GM21717 (cell line): ENCODE results near the gene TRABD2A.

Experiments used
- ATAC-seq: cut with Tn5 transposase; IDR thresholded peaks from one replicate; pipeline ENCODE4 v1.9.1; 2021; ENCODE audit warnings: mild to moderate bottlenecking, moderate library complexity; ENCODE audit not compliant: unreplicated experiment

TRABD2A gene

GRCh38 chr2:84905181-84906107 is 24.6 kb upstream of the TRABD2A start, which contains the start of gene TMSB10:
TMSB10 (plus strand) TSS chr2:84905656.
- ATAC-seq: peak; percentile 54

DNA sequence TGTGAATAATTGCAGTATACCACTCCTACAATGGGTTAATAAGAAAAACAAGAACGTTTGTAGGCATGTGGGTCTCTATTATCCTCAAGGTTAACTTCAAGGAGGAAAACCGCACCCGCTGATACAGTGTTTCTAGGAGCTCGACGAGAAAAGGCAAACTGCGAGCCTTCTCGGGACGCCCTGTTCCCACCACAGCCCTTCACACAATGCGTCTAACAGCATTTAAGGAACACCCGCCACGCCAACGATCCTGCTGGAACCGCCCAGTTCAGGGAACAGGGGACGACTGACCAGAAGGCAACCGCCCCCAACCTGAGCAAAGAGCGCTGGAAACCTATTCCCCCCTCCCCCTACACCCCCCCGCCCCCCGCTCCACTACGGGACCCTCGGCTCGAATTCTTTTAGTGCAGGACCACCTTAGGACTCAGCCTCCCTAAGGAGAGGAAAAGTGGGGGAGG is 23.9 kb upstream of the TRABD2A start:
- no peak for ATAC-seq

- ATAC-seq: no peak
These were observed 23.3 kb upstream of the TRABD2A start for GRCh38 chr2:84904151-84904550.

DNA sequence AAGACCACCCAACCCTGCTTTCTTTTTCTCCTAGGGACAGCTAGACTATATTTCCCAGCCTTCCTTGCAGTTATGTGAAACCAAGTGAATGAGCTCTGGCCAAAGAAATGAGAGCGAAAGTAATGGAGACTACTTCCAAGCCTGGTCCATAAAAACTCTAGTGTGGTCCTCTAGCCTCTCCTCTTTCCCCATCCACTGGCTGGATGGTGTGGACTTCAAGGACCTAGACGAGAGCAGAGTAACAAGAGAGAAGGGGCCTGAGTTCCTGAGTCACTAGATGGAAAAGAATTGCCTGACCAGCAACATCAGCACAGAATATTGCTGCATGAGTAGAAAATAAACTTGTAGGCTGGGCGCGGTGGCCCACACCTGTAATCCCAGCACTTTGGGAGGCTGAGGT is 21.6 kb upstream of the TRABD2A start:
- no peak for ATAC-seq

- ATAC-seq: no peak
These were observed 20.8 kb upstream of the TRABD2A start for GRCh38 chr2:84901593-84902120.

DNA sequence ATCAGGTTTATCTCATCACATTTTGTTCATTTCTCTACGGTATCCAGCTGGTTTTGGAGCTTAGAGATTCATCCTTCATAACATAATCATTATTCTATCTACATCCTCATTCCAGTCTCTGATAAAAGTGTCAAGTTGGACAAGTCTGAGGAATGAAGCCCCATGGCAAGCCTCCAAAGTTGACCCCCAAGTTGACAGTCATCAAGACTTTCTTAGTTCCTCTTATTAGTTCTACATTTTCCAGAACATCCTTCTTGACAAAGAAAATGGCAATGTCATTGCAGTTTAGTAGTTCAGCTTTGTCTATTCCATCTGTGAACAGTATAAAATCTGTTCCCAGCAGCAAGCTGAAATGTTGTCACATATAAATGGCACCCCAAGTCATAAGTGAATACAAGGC is 20.1 kb upstream of the TRABD2A start:
- ATAC-seq: no peak

- ATAC-seq: no peak
These were observed 18.7 kb upstream of the TRABD2A start for GRCh38 chr2:84899304-84900204.

GRCh38 chr2:84897773-84898172 is 16.9 kb upstream of the TRABD2A start:
- ATAC-seq: no peak

DNA sequence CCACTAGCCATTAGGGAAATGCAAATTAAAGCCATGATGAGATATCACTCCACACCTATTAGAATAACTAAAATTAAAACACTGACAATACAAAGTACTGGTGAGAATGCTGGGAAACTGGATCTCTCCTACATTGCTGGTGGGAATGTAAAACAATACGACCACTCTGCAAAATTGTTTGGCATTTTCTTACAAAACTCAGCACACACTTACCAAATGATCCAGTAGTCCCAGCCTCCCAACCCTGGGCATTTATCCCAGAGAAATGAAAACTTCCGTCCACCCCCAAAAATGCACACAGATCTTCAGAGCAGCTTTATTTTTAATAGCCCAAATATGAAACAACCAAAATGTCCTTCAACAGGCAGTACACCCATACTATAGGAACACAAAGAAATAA is 15.7 kb upstream of the TRABD2A start:
- ATAC-seq: no peak

GRCh38 chr2:84894758-84895520 is 14.1 kb upstream of the TRABD2A start:
- no peak for ATAC-seq

- ATAC-seq: no peak
These were observed 13.3 kb upstream of the TRABD2A start for GRCh38 chr2:84894131-84894586.

GRCh38 chr2:84891355-84892010 is 10.6 kb upstream of the TRABD2A start:
- no peak for ATAC-seq

- ATAC-seq: peak; percentile 26
These were observed 8.4 kb upstream of the TRABD2A start for GRCh38 chr2:84889332-84889731.

GRCh38 chr2:84888401-84889276 is 7.8 kb upstream of the TRABD2A start:
- peak; percentile 93 for ATAC-seq

DNA sequence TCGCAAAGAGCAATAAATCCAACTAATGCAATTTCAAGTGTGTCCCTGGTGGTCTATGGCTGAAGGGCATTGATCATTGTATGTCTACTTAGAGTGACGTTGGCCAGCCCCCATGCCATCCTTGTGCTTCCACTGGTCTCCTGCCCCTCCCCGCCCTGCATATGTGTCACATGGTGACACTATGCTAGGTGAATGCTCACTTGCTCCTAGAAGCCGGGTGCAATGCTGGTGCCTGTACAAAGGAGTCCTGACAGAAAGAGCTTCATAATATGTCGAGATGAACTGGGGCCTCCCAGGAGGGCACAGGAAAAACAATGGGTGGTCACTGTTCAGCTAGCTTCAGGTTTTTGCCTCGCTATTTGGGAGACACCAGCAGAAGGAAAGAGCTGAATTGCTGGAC is 5.9 kb upstream of the TRABD2A start:
- no peak for ATAC-seq

DNA sequence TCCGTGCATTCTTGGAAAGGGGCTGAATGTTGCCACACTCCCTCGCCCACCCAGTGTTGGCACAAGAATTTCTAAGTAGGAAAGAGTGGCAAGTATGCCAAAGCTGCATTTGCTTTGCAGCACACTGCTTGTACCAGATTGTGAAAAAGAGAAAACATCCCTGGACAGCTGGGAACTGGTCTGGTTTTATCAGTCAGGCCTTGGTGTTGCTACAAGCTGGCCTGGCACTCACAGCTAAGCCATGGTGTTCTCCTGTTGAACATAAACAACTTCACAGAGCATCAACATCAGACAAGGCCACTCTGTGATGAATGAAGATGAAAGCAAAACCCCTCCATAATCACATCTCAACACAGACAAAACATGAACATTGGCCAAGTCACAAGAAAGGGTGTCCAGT is 4.2 kb upstream of the TRABD2A start:
- no peak for ATAC-seq

DNA sequence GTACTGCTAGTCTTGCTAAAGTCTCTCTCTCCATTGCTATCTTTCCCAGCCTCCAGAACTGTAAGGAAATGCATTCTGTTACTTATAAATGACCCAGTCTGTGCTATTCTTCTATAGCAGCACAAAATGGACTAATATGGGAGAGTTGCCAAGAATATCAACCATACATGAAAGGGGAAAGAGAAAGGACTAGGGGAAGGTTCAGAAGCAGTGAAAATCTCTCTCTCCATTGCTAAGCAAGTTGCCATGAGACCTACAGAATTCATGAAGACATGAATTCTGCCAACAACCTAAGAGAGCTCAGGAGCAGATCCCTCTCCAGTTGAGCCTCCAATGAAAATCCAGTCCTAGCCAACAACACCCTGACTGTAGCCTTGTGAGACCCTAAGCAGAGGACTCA is 3.6 kb upstream of the TRABD2A start:
- ATAC-seq: no peak

DNA sequence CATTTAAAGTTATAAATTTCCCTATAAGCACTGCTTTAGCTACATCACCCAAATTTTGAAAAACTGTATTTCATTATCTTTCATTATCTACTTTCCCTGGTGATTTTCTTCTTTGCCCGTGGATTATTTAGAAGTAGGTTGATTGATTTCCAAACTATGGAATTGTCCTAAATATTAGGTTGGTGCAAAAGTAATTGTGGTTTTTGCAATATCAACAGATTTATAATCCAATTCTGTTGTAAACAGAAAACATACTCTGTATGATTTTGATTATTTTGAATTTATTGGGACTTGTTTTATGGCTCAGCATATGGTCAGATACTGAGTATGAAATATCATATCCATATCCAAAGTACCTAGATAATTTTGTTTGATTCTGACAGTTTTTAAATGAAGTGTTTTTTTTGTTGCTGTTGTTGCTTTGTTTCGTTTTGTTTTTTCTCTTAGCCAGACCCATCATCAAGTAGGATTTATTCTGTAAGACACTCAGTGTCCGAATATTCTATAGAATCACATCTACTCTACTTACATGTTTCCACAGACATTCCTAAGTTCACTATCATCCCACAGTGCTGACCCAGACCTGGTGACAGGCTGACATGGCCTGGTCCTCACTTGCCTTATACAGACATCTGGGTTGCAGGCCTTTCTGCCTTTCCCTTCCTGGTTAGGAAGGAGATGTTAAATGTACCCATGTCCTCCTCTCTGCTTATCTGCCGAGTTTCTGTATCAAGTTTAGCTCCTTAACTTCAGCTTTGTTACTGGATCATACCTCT is 2.1 kb upstream of the TRABD2A start:
- ATAC-seq: no peak
